GOT3 (cell line): ENCODE results near the gene COL27A1.

Source experiments
- DNase-seq: peaks from one replicate; lab custom pipeline; 2025; ENCODE audit warnings: mixed read lengths; lab: John Stamatoyannopoulos, UW

COL27A1 gene

GRCh38 chr9:114169029-114169951 lies 14.0 kb downstream of the COL27A1 start:
- DNase-seq: no peak

- DNase-seq: no peak
Measured at GRCh38 chr9:114169952-114170770, 14.8 kb downstream of the COL27A1 start.

GRCh38 chr9:114170771-114171461 lies 15.6 kb downstream of the COL27A1 start:
- no peak for DNase-seq

GRCh38 chr9:114171500-114171899 lies 16.2 kb downstream of the COL27A1 start:
- no peak for DNase-seq

DNA sequence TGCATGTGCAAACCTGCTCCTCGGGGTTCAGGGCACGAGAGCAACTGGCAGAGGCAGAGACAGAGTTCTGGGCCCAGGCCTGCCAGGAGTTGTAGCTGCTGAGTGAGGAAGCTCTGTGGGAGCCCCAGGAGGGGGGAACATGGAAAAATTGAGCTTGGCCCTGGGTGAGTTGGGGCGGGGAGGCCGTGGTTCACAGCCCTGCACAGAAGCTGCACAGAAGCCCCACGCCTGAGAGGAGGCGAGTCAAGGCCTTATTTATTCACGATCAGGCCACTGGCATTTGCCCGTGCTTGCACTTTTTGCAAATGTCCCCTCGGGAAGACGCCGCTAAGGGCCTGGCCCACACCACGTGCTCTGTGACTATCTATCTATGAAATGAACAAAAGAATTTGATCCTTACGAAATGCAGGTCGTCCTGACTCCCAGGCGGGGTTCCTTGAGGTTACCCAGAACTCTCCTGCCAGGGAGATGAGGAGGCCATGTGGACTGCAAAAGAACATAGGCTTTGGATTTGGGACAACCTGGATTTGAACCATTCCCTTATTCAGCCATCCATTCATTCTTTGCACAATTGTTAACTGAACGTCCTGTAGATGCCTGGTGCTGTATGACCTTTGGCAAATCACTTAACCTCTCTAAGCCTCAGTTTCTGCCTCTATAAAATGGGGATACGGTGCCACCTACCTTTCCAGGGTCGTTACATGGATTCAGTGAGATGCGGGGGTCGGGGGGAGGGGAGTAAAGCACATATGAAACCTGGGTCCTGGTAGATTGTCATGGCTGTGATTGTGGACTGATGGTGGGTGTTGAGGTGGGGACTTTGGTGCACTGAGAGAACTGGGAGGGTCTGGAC lies 17.9 kb downstream of the COL27A1 start:
- DNase-seq: no peak

DNA sequence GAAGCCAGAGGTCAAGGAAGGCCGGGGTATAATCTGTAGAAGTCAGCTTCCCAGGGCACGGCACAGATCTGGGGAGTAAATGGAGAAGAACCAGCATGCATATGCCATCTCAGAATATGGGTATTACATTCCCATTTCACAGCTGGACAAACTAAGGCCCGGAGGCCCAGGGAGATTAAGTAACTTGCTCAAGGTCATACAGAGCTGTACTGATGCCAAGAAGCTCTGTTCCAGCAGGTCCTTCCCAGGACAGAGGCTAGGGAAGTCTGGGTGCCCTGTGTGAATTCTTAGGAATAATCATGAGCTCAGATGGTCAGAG lies 19.2 kb downstream of the COL27A1 start:
- DNase-seq: no peak

- DNase-seq: no peak
Measured at GRCh38 chr9:114174876-114175771, 19.8 kb downstream of the COL27A1 start.

- DNase-seq: no peak
Measured at GRCh38 chr9:114176624-114177291, 21.4 kb downstream of the COL27A1 start.

DNA sequence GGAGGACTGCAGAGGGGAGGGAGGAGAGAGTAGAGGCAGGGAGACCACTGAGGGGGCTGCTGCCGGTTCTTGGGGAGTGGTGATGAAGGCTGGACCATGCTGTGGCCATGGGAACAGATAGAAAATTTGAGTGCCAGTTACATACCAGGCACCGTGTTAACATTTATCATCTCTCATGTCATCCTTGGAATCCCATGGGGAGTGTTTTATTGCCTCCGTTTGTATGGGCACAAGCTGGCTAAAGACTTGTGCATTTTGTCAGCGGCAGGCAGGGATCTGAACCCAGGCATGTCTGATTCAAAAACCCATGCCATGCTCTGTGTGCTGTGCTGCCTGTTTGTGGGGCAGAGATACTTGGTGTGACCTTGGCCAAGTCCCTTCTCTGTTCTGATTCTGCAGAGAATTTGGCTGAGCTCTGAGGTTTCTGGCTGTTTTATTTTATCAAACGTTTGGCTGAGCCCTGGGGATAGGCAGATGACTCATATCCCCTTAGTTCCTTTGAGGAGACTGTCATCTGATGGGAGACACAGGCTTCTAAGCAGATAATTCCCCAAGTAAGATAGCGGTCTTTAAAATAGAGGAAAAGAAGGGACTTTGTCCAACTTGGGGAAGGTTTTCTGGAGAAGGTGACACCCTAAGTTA lies 22.2 kb downstream of the COL27A1 start:
- DNase-seq: no peak

- no peak for DNase-seq
Measured at GRCh38 chr9:114178076-114178475, 22.7 kb downstream of the COL27A1 start.

GRCh38 chr9:114178756-114179450 lies 23.6 kb downstream of the COL27A1 start:
- no peak for DNase-seq

DNA sequence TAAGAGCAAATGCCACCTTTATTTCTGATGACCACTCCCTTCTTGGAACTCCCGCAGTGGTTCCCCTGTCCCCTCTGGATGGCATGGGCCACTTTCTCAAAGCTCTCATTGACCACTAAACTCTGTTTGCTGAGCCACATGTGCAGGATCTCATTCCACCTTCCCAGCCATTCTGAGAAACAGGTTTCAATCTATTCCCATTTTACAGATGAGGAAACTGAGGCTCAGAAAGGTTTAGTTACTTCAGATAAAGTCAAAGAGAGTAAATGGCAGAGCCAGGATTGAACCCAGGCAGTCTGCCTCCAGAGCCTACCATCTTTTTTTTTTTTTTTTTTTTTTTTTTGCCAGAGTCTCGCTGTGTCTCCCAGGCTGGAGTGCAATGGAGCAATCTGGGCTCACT lies 24.2 kb downstream of the COL27A1 start:
- DNase-seq: no peak

DNA sequence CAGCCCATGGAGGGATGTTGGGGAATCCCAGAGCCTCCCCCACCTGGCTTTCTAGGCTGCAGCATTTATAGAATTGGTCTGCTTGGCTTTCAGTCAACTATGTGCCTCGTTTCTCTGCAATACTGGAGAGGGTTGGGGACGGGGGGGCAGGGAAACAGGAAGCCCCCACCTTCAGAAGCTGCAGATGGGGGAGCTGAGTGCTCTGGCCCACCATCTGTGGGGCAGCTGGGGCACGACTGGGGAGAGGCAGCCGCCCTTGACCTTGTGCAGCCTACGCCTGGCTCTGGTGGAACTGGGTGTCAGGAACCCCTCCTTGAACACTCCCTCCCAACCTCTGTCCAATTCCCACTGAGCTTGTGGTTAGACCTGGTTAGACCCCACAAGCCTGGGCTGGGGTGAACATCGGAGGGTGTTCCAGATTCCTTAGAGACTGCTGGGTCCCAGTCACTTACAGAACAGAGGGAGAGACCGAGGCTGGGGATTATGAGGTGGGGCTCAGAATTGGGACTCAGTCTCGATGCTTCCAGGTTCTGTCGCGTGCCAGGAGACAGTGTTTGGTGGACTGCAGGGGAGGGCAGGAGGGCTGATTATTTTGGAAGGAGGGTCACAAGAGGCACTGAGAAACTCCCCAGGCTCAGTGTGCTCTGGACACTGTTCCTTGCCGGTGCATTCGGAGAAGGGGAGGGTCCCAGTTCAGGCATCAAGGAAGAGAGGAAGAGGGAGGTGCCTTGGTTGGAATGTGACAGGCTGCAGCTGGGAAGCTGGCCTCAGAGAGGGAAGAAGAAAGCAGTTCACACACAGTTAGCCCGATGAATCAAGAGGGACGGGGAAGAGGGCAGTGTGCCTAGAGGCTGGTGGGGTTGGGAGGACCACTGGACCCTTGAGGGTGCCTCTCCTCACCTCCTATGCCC lies 25.6 kb downstream of the COL27A1 start:
- no peak for DNase-seq

DNA sequence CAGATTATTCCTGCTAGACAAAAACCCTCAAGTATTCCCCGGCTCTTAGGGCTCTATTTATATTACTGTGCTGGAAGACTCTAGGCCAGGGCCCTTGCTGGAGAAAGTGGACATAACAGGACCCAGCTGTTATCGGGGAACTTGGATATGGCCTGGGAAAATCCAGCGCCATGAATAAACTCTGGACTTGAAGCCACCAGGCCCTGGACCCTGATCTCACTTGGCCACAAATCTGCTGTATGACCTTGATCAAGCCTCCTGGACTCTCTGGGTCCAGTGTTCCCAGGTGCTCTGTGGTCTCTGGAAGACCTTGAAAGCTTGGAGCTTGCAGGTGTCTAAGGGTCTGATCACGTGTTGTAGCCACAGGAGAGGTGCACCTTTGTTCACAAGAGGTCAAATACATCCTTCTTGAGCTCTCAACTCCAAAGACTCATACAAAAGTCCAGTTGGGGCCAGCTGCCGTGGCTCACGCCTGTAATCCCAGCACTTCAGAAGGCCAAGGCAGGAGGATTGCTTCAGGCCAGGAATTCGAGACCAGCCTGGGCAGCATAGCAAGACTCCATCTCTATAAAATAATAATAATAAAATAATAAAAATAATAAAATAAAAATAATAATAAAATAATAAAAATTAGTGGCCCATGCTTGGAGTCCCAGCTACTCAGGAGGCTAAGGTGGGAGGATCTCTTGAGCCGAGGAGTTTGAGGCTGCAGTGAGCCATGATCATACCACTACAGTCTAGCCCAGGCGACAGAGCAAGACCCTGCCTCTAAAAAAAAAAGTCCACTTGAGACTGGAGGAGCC lies 26.5 kb downstream of the COL27A1 start:
- no peak for DNase-seq

DNA sequence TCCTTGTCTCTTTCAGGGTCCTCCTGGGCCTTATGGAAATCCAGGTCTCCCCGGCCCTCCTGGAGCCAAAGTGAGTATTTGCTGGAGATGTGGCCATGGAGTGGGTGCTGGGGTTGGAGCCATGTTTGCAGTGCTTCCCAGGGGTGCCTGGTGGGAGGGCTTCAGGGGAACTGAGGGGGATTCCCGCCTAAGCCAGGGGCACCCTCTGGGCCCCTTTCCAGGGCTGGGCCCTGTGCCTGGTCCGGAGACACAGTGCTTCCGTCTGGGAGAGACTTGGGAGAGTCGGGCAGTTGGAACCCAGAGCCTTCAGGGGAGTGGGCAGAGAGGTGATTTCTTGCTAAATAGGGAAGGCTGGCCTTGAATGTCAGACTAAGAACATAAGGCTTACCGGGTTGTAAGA lies 27.7 kb downstream of the COL27A1 start:
- DNase-seq: no peak

- DNase-seq: no peak
Measured at GRCh38 chr9:114184071-114184470, 28.7 kb downstream of the COL27A1 start.

GRCh38 chr9:114184866-114185265 lies 29.5 kb downstream of the COL27A1 start:
- no peak for DNase-seq
